ENCODE results near the gene LMNTD1. TPM values are rescaled to one million over a fixed set of nuclear protein-coding genes. Genes with fewer than 3 reads are reported as not detected.

The LMNTD1 gene
- total and polyA plus RNA-seq, 2 of the 4 experiments (the other 2 are of a cell fraction): 1.5 to 4.3 TPM

DNA sequence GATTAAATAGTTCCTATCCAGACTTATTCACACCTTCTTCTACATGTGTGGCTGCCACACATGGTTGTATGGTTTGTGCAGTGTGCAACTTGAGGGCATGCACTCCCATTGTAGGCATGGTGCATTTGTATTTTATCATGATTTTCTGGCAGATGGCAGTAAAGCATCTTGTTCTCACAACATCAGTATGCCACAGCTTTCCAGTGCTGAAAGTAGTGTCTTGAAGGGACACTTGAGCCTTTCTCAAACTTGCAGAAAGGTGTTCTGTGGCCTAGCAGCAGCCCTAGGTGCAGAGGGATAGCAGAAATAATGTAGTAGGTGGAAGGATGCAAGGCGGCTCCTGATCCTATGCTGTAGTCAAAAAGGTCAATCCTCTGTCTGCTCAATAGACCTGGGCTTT is 72.9 kb downstream of the LMNTD1 start:
- H2BK20ac ChIP-seq (ENCODE audit: low read depth, low read length): no peak overlapping the region
- H2BK5ac ChIP-seq (ENCODE audit: low read depth, low read length, poor library complexity, severe bottlenecking): no peak overlapping the region
- H3K14ac ChIP-seq (replicated peaks; ENCODE audit: low read depth, low read length): no peak overlapping the region
- H2AK5ac ChIP-seq (ENCODE audit: low read depth, low read length): no peak overlapping the region
- H2AK9ac ChIP-seq (replicated peaks; ENCODE audit: low read depth, low read length, poor library complexity): no peak overlapping the region
- H3K9ac ChIP-seq (ENCODE audit: low read depth, low read length): no peak overlapping the region
- DNase-seq (no peak), ATAC-seq (ENCODE audit: low read depth) (no peak)
- no peaks in the 10 kb centered on the region for H4K20me1 ChIP-seq (ENCODE audit: insufficient read depth, low read length)
- no peak overlapping the region for H4K5ac ChIP-seq (ENCODE audit: low read depth, low read length)
- dilution Hi-C loops (cut with HindIII; ENCODE audit: low sequenced_read_pairs, unreplicated experiment) (no loop called here), in situ Hi-C loops (cut with MboI; ENCODE audit: low sequenced_read_pairs) (no loop called here), intact Hi-C loops (cut with micrococcal nuclease) (no loop called here)
- ChIA-PET CTCF (no interaction called here), POLR2A (ENCODE audit: unreplicated experiment) (no interaction called here)
- no TSS peak for BruUV-seq (replicated peaks)
- TF ChIP-seq MAZ (IDR thresholded peaks at IDR 0.05; ENCODE audit: borderline replicate concordance, low read depth, low read length) (no peak), USF2 (IDR thresholded peaks at IDR 0.05; ENCODE audit: low read depth, low read length) (no peak), SMC3 (IDR thresholded peaks at IDR 0.05; ENCODE audit: low read depth, low read length) (no peak), BHLHE40 (IDR thresholded peaks at IDR 0.05; ENCODE audit: low read depth, low read length) (no peak), RAD21 (IDR thresholded peaks at IDR 0.05; ENCODE audit: low read length) (no peak), ELK1 (IDR thresholded peaks at IDR 0.05; ENCODE audit: borderline replicate concordance, low read depth, low read length) (no peak), NFE2L2 (IDR thresholded peaks at IDR 0.05; ENCODE audit: low read depth, low read length) (no peak), RCOR1 (IDR thresholded peaks at IDR 0.05; ENCODE audit: insufficient replicate concordance, low read length) (no peak), RFX5 (IDR thresholded peaks at IDR 0.05; ENCODE audit: low read depth, low read length) (no peak), MAFK (IDR thresholded peaks at IDR 0.05; ENCODE audit: low read depth, low read length) (no peak), MXI1 (IDR thresholded peaks at IDR 0.05; ENCODE audit: borderline replicate concordance, low read depth, low read length) (no peak), CTCF (conservative IDR thresholded peaks at IDR 0.05; ENCODE audit: low read depth, low read length) (no peak), CHD1 (IDR thresholded peaks at IDR 0.05; ENCODE audit: low read depth, low read length) (no peak), FOS (IDR thresholded peaks at IDR 0.05; ENCODE audit: low read depth, low read length) (no peak), CEBPB (IDR thresholded peaks at IDR 0.05; ENCODE audit: low read depth, low read length) (no peak), POLR2A (IDR thresholded peaks at IDR 0.05; ENCODE audit: low read depth, low read length) (no peak)
- no peak overlapping the region for H2AFZ ChIP-seq (replicated peaks; ENCODE audit: low read length, poor library complexity)
- H3K27me3 ChIP-seq (ENCODE audit: control insufficient read depth, insufficient read depth, low read length): no peaks in the 10 kb centered on the region
- H3K4me2 ChIP-seq (ENCODE audit: low read depth, low read length): no peak overlapping the region
- no peak overlapping the region for H4K8ac ChIP-seq (ENCODE audit: low read depth in 2 of 2, low read length in 2 of 2)
- H3K4me3 ChIP-seq (ENCODE audit: insufficient read depth, low read depth, low read length): no peak overlapping the region
- no peak overlapping the region for H3K56ac ChIP-seq (ENCODE audit: extremely low read depth, insufficient read depth, low read length)
- no peaks in the 10 kb centered on the region for H3K9me1 ChIP-seq (ENCODE audit: insufficient read depth, low read length)
- no peak overlapping the region for H2BK120ac ChIP-seq (ENCODE audit: low read depth, low read length)
- H3K79me1 ChIP-seq (ENCODE audit: low read depth in 1 of 2, low read length in 2 of 2): no peaks in the 10 kb centered on the region
- H3K36me3 ChIP-seq (ENCODE audit: control insufficient read depth, insufficient read depth, low read length): no peaks in the 10 kb centered on the region
- no peak overlapping the region for H2BK15ac ChIP-seq (ENCODE audit: low read depth, low read length)
- no peak overlapping the region for H3K27ac ChIP-seq (ENCODE audit: insufficient read depth, low read length)
- WGBS, 2 experiments (ENCODE audit: extremely low coverage in 2 of 2, insufficient read length in 1 of 2): no CpG with 5 or more reads among the region's 1 CpG
- no peaks in the 10 kb centered on the region for H3K4me1 ChIP-seq (ENCODE audit: control insufficient read depth, insufficient read depth, low read length)
- H3K4ac ChIP-seq (ENCODE audit: low read depth, low read length): no peak overlapping the region
- no peak overlapping the region for H3K23ac ChIP-seq (ENCODE audit: low read depth, low read length)
- H3K9me3 ChIP-seq (ENCODE audit: control insufficient read depth, insufficient read depth, low read length): no peaks in the 10 kb centered on the region
- H4K91ac ChIP-seq (ENCODE audit: insufficient read depth, low read depth, low read length): no peak overlapping the region
- H3K18ac ChIP-seq (ENCODE audit: low read depth, low read length): no peak overlapping the region

All from IMR-90 (cell line).